C4-2B (cell line): Measurements from ENCODE around the gene SLC1A7.

Experiments
- ZFX ChIP-seq: fragments of 450-650 bp; IDR thresholded peaks from 2 replicates; pipeline ENCODE4 v1.6.1; 2017
- TF ChIP-seq, protein P1 (sequence below): fragments of 450-650 bp; conservative IDR thresholded peaks from 2 replicates; pipeline ENCODE4 v1.5.1; 2017; ENCODE audit warnings: mild to moderate bottlenecking

DNA sequence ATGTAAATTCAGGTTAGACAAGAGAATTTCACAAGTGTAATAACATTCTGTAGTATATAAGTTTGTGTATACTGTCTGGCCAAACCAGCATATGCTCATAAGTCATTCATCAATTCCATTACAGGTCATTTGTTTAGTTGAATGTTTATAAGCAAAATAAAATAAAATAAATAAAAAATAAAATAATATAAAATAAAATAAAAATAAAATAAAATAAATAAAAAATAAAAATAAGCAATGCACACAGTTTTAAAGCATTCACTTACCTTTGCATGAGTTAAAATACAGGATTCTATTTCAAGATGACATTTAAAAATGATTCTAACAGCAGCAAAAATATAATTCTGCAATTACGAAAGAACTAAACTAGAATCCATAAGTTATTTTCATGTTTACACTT lies 70.5 kb downstream of the SLC1A7 start:
- TF ChIP-seq, protein P1, sequence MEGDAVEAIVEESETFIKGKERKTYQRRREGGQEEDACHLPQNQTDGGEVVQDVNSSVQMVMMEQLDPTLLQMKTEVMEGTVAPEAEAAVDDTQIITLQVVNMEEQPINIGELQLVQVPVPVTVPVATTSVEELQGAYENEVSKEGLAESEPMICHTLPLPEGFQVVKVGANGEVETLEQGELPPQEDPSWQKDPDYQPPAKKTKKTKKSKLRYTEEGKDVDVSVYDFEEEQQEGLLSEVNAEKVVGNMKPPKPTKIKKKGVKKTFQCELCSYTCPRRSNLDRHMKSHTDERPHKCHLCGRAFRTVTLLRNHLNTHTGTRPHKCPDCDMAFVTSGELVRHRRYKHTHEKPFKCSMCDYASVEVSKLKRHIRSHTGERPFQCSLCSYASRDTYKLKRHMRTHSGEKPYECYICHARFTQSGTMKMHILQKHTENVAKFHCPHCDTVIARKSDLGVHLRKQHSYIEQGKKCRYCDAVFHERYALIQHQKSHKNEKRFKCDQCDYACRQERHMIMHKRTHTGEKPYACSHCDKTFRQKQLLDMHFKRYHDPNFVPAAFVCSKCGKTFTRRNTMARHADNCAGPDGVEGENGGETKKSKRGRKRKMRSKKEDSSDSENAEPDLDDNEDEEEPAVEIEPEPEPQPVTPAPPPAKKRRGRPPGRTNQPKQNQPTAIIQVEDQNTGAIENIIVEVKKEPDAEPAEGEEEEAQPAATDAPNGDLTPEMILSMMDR: no peak
- TF ChIP-seq ZFX: no peak
